ENCODE results near the gene COL12A1. TPM values are rescaled to one million over a fixed set of nuclear protein-coding genes. Genes with fewer than 3 reads are reported as not detected.

COL12A1 gene
- total and polyA plus RNA-seq, 10 of the 15 experiments (the other 5 are each of a cell fraction or from before 2014, with no cell fraction given) = under 0.01 to 0.69 (median 0.11) TPM; not detected in 6

- intact Hi-C loops (cut with micrococcal nuclease; ENCODE audit: unreplicated experiment) = no loop called here
Observed at GRCh38 chr6:75052491-75052890, 153.4 kb downstream of the COL12A1 start.

GRCh38 chr6:75049308-75049707 is 156.5 kb downstream of the COL12A1 start:
- TF ChIP-seq ATF3 (IDR thresholded peaks at IDR 0.05; ENCODE audit: borderline replicate concordance, extremely low read depth, low read depth, low read length) (no peak), ETV6 (conservative IDR thresholded peaks at IDR 0.05 in 1 of 2, IDR thresholded peaks at IDR 0.05 in 1 of 2; ENCODE audit: borderline replicate concordance in 1 of 2, low read depth in 1 of 2) (no peak), STAT1 (conservative IDR thresholded peaks at IDR 0.05) (no peak), BCL11A (IDR thresholded peaks at IDR 0.05; ENCODE audit: low read depth, low read length) (no peak), SUPT20H (IDR thresholded peaks at IDR 0.05; ENCODE audit: borderline replicate concordance, control insufficient read depth, low read depth, low read length) (no peak), CHD4 (IDR thresholded peaks at IDR 0.05) (no peak), YY1 (IDR thresholded peaks at IDR 0.05; ENCODE audit: low read depth, low read length) (no peak), MYB (IDR thresholded peaks at IDR 0.05; ENCODE audit: borderline replicate concordance, low read depth, low read length) (no peak), USF2 (IDR thresholded peaks at IDR 0.05; ENCODE audit: borderline replicate concordance, low read depth, low read length) (no peak), YBX1 (IDR thresholded peaks at IDR 0.05) (no peak), CREB1 (IDR thresholded peaks at IDR 0.05; ENCODE audit: low read depth) (no peak)
- RAD21 ChIA-PET (ENCODE audit: unreplicated experiment) = no interaction called here
- Histone ChIP-seq H3K9ac (ENCODE audit: control insufficient read depth, insufficient read depth, low read length) (no peak overlapping the region), H3K36me3 (ENCODE audit: control insufficient read depth in 2 of 2, insufficient read depth in 2 of 2, low read length in 1 of 2) (no peaks in the 10 kb centered on the region), H3K79me2 (ENCODE audit: control insufficient read depth, insufficient read depth, low read length) (no peaks in the 10 kb centered on the region), H2AFZ (ENCODE audit: control insufficient read depth, low read depth, low read length) (no peak overlapping the region), H3K4me3 (no peak overlapping the region), H3K27me3 (replicated peaks in 1 of 2; ENCODE audit: control insufficient read depth in 2 of 2, insufficient read depth in 2 of 2, low read length in 1 of 2) (no peaks in the 10 kb centered on the region), H3K9me3 (replicated peaks; ENCODE audit: control insufficient read depth, insufficient read depth, low read length) (no peaks in the 10 kb centered on the region), H3K4me2 (ENCODE audit: control insufficient read depth, insufficient read depth) (no peak overlapping the region), H3K27ac (ENCODE audit: control insufficient read depth, insufficient read depth) (no peak overlapping the region), H3K4me1 (ENCODE audit: control insufficient read depth, insufficient read depth, low read length) (no peaks in the 10 kb centered on the region), H4K20me1 (ENCODE audit: control insufficient read depth, insufficient read depth) (no peaks in the 10 kb centered on the region)
- in situ Hi-C loops (cut with MboI) = no loop called here
- no peak for ATAC-seq
- CTCF ChIA-PET = no interaction called here
- BruUV-seq (replicated peaks) = no TSS peak
- no peak for FAIRE-seq
- POLR2A ChIA-PET = no interaction called here
- SMC1A ChIA-PET (ENCODE audit: uncharacterized antibody, unreplicated experiment) = no interaction called here
- intact Hi-C loops (cut with micrococcal nuclease; ENCODE audit: unreplicated experiment) = no loop called here
- DNase-seq (ENCODE audit: low read depth, low spot score) = no peak

More at GRCh38 chr6:75052491-75052890, 153.4 kb downstream of the COL12A1 start:
- in situ Hi-C loops (cut with MboI) = no loop called here
- ChIA-PET SMC1A (ENCODE audit: uncharacterized antibody, unreplicated experiment) (interaction anchor here (0.8 kb wide), 1 partner anchor 643 kb away, joined by 3 read pairs; no protein-coding TSS in a partner anchor), CTCF (interaction anchor here (2.1 kb wide), 1 partner anchor 9 kb away, joined by 4 read pairs; no protein-coding TSS in a partner anchor), RAD21 (ENCODE audit: unreplicated experiment) (no interaction called here), POLR2A (no interaction called here)
- Histone ChIP-seq H3K27ac (ENCODE audit: control insufficient read depth, insufficient read depth) (no peak overlapping the region), H3K27me3 (replicated peaks in 1 of 2; ENCODE audit: control insufficient read depth in 2 of 2, insufficient read depth in 2 of 2, low read length in 1 of 2) (no peaks in the 10 kb centered on the region), H3K79me2 (ENCODE audit: control insufficient read depth, insufficient read depth, low read length) (no peaks in the 10 kb centered on the region), H3K4me2 (ENCODE audit: control insufficient read depth, insufficient read depth) (no peak overlapping the region), H3K36me3 (ENCODE audit: control insufficient read depth in 2 of 2, insufficient read depth in 2 of 2, low read length in 1 of 2) (no peaks in the 10 kb centered on the region), H2AFZ (ENCODE audit: control insufficient read depth, low read depth, low read length) (no peak overlapping the region), H3K9me3 (replicated peaks; ENCODE audit: control insufficient read depth, insufficient read depth, low read length) (no peaks in the 10 kb centered on the region), H4K20me1 (ENCODE audit: control insufficient read depth, insufficient read depth) (no peaks in the 10 kb centered on the region), H3K4me1 (ENCODE audit: control insufficient read depth, insufficient read depth, low read length) (no peaks in the 10 kb centered on the region), H3K4me3 (no peak overlapping the region), H3K9ac (ENCODE audit: control insufficient read depth, insufficient read depth, low read length) (no peak overlapping the region)
- no peak for ATAC-seq
- no peak for TF ChIP-seq PAX5 (IDR thresholded peaks at IDR 0.05; ENCODE audit: borderline replicate concordance, low read depth, low read length)
- TF ChIP-seq, protein P1, sequence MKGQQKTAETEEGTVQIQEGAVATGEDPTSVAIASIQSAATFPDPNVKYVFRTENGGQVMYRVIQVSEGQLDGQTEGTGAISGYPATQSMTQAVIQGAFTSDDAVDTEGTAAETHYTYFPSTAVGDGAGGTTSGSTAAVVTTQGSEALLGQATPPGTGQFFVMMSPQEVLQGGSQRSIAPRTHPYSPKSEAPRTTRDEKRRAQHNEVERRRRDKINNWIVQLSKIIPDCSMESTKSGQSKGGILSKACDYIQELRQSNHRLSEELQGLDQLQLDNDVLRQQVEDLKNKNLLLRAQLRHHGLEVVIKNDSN (IDR thresholded peaks at IDR 0.05; ENCODE audit: borderline replicate concordance, extremely low read length, insufficient read depth, low read depth, low read length) = no peak
- no peak for TF ChIP-seq TCF3 (IDR thresholded peaks at IDR 0.05; ENCODE audit: borderline replicate concordance, insufficient read depth, low read depth, low read length)
- TF ChIP-seq TCF12 (IDR thresholded peaks at IDR 0.05; ENCODE audit: low read depth, low read length) = no peak
- TF ChIP-seq ESRRA (IDR thresholded peaks at IDR 0.05; ENCODE audit: low read length) = no peak
- no peak for TF ChIP-seq NFYB (IDR thresholded peaks at IDR 0.05; ENCODE audit: insufficient read depth, low read depth, low read length)
- no peak for TF ChIP-seq SUZ12 (IDR thresholded peaks at IDR 0.05; ENCODE audit: unreplicated experiment)
- TF ChIP-seq MEF2A (IDR thresholded peaks at IDR 0.05; ENCODE audit: insufficient read depth, low read depth, low read length) = no peak
- WGBS (ENCODE audit: insufficient coverage, insufficient replicate concordance, low lambda C conversion rate, missing lambda C conversion rate) = 0% methylated on average over 3 of the region's 3 CpGs
- FAIRE-seq = no peak
- no peak for DNase-seq (ENCODE audit: low read depth, low spot score)
- BruUV-seq (replicated peaks) = no TSS peak
